Gastrocnemius medialis (tissue), 4 donors: Measurements from ENCODE around the gene PTGER1.

Source experiments
- POLR2A ChIP-seq, 2 donors: fragments of 450-650 bp; IDR thresholded peaks; one replicate each; pipeline ENCODE4 v1.6.1; 2017; ENCODE audit warnings: antibody characterized with exemption in 2 of 2, mild to moderate bottlenecking in 2 of 2, moderate library complexity in 2 of 2
- TF ChIP-seq, protein P1 (sequence below), 5 experiments: fragments of 450-650 bp in 3 of 5; fragments of 200-600 bp in 2 of 5; sonication (generic) in 2 of 5; IDR thresholded peaks in 4 of 5; conservative IDR thresholded peaks in 1 of 5; 1 replicate in 4 of 5; 2 replicates in 1 of 5; pipeline ENCODE4 v1.5.1; 2016 to 2019; ENCODE audit warnings: antibody characterized with exemption in 5 of 5, mild to moderate bottlenecking in 3 of 5, moderate library complexity in 3 of 5

GRCh38 chr19:14511229-14511593 lies 36.1 kb upstream of the PTGER1 start:
- TF ChIP-seq POLR2A (IDR thresholded peaks at IDR 0.05): no peak
- TF ChIP-seq, protein P1, sequence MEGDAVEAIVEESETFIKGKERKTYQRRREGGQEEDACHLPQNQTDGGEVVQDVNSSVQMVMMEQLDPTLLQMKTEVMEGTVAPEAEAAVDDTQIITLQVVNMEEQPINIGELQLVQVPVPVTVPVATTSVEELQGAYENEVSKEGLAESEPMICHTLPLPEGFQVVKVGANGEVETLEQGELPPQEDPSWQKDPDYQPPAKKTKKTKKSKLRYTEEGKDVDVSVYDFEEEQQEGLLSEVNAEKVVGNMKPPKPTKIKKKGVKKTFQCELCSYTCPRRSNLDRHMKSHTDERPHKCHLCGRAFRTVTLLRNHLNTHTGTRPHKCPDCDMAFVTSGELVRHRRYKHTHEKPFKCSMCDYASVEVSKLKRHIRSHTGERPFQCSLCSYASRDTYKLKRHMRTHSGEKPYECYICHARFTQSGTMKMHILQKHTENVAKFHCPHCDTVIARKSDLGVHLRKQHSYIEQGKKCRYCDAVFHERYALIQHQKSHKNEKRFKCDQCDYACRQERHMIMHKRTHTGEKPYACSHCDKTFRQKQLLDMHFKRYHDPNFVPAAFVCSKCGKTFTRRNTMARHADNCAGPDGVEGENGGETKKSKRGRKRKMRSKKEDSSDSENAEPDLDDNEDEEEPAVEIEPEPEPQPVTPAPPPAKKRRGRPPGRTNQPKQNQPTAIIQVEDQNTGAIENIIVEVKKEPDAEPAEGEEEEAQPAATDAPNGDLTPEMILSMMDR (IDR thresholded peaks at IDR 0.05 in 4 of 5, conservative IDR thresholded peaks at IDR 0.05 in 1 of 5): no peak
